CD4-positive, alpha-beta T cell (primary cell): ENCODE results near the gene SCRN1. TPM values are rescaled to one million over a fixed set of nuclear protein-coding genes. Genes with fewer than 3 reads are reported as not detected.

ENCODE experiments used
- ATAC-seq: fragments of 200-7000 bp; cut with Tn5 transposase; one replicate; pipeline ENCODE4 v1.10.0; 2022; ENCODE audit warnings: mild to moderate bottlenecking; ENCODE audit not compliant: poor library complexity
- CTCF ChIA-PET: fragments of 350-600 bp; sonication (Branson Sonifier 250); formaldehyde crosslinking; loops from one replicate; lab custom pipeline; 2021; ENCODE audit warnings: antibody characterized with exemption, inconsistent platforms; lab: Charles Lee
- POLR2A ChIA-PET: fragments of 350-600 bp; sonication (Branson Sonifier 250); formaldehyde crosslinking; loops from one replicate; lab custom pipeline; 2021; ENCODE audit warnings: antibody characterized with exemption, inconsistent platforms; lab: Charles Lee
- DNase-seq, 14 experiments: peaks; one replicate each; pipeline ENCODE4 v3.0.0-alpha.2; 2013 to 2020; ENCODE audit warnings: mixed read lengths in 2 of 14
- H3K27ac ChIP-seq, 2 donors: one replicate each; pipeline versions ENCODE4 v1.5.1 to v1.7.0; 2013; ENCODE audit warnings: low read length in 2 of 2, low read depth in 1 of 2, mild to moderate bottlenecking in 1 of 2
- H3K27me3 ChIP-seq, 2 experiments: 1 replicate in 1 of 2; 2 replicates in 1 of 2; pipeline versions ENCODE4 v1.6.1 to v1.7.0; 2013; ENCODE audit warnings: low read length in 2 of 2, control low read depth in 1 of 2, mild to moderate bottlenecking in 1 of 2, moderate library complexity in 1 of 2; ENCODE audit not compliant: insufficient read depth in 2 of 2, control insufficient read depth in 1 of 2
- H3K36me3 ChIP-seq: one replicate; pipeline ENCODE4 v1.6.1; 2013; ENCODE audit warnings: low read length, control low read depth; ENCODE audit not compliant: insufficient read depth
- H3K4me1 ChIP-seq: one replicate; pipeline ENCODE4 v1.6.1; 2013; ENCODE audit warnings: low read length, control low read depth; ENCODE audit not compliant: insufficient read depth
- H3K4me3 ChIP-seq: one replicate; pipeline ENCODE4 v1.5.1; 2013; ENCODE audit warnings: mild to moderate bottlenecking, low read length, moderate library complexity
- H3K9me3 ChIP-seq, 2 experiments: 1 replicate in 1 of 2; 2 replicates in 1 of 2; pipeline versions ENCODE4 v1.6.1 to v1.7.0; 2013; ENCODE audit warnings: low read length in 2 of 2, mild to moderate bottlenecking in 2 of 2, control low read depth in 1 of 2, moderate library complexity in 1 of 2; ENCODE audit not compliant: control insufficient read depth in 1 of 2, insufficient read depth in 1 of 2
- H3K27ac Mint-ChIP-seq: one replicate; pipeline ENCODE4 v1.8.0; 2020; ENCODE audit warnings: mixed read lengths
- H3K27me3 Mint-ChIP-seq: one replicate; pipeline ENCODE4 v1.8.0; 2021; ENCODE audit warnings: mixed read lengths
- H3K36me3 Mint-ChIP-seq: one replicate; pipeline ENCODE4 v1.8.0; 2021; ENCODE audit warnings: low read depth, mixed read lengths
- H3K4me1 Mint-ChIP-seq: one replicate; pipeline ENCODE4 v1.8.0; 2021; ENCODE audit warnings: low read depth, mixed read lengths
- H3K4me3 Mint-ChIP-seq: one replicate; pipeline ENCODE4 v1.8.0; 2020; ENCODE audit warnings: mild to moderate bottlenecking, mixed read lengths
- H3K9me3 Mint-ChIP-seq: one replicate; pipeline ENCODE4 v1.8.0; 2020; ENCODE audit warnings: mixed read lengths
- intact Hi-C, 2 experiments: fragments of 100-400 bp; cut with DNase I in 1 of 2; cut with micrococcal nuclease in 1 of 2; formaldehyde crosslinking; loops; one replicate each; pipeline versions ENCODE4 v1.15.1 to v1.9.0; 2023 to 2025; cut with DNase I, micrococcal nuclease
- total RNA-seq, 174 experiments: library from RNA in 2 of 174; stranded (reverse) in 2 of 174; gene quantifications; one replicate each; pipeline ENCODE4 v1.2.3 and lab custom pipeline; 2021 to 2026
- TF ChIP-seq, protein P1 (sequence below): fragments of 200-600 bp; IDR thresholded peaks from one replicate; pipeline ENCODE4 v1.8.0; 2022; ENCODE audit warnings: antibody characterized with exemption, mild to moderate bottlenecking

Gene SCRN1
- total RNA-seq, 2 experiments from 2014 or later = 2.4 to 3.2 TPM

DNA sequence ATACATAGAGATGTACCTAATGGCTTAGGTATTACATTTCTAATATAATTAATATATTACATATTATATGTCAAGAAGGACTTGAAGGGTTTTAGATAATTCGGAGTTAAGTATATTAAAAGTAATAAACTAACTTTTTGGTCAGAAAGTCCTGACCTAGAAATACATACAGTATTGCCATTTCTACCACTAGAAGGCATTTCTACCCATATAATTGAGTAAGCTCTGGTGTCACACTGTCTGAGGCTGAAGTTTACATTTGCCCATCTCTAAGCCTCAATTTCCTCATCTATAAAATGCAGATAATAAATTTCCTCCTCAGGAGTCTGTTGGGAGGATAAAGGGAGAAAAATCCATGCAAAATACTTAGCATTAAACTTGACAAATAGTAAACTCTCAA is 29.8 kb upstream of the SCRN1 start:
- CTCF ChIA-PET = interaction anchor here (0.6 kb wide), 1 partner anchor 326 kb away, joined by 5 read pairs; no protein-coding TSS in a partner anchor
- TF ChIP-seq, protein P1, sequence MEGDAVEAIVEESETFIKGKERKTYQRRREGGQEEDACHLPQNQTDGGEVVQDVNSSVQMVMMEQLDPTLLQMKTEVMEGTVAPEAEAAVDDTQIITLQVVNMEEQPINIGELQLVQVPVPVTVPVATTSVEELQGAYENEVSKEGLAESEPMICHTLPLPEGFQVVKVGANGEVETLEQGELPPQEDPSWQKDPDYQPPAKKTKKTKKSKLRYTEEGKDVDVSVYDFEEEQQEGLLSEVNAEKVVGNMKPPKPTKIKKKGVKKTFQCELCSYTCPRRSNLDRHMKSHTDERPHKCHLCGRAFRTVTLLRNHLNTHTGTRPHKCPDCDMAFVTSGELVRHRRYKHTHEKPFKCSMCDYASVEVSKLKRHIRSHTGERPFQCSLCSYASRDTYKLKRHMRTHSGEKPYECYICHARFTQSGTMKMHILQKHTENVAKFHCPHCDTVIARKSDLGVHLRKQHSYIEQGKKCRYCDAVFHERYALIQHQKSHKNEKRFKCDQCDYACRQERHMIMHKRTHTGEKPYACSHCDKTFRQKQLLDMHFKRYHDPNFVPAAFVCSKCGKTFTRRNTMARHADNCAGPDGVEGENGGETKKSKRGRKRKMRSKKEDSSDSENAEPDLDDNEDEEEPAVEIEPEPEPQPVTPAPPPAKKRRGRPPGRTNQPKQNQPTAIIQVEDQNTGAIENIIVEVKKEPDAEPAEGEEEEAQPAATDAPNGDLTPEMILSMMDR = no peak
- H3K4me1 Mint-ChIP-seq = peaks cover 13% of the 10 kb centered on the region
- POLR2A ChIA-PET = no interaction called here
- no peak overlapping the region for H3K4me3 ChIP-seq
- DNase-seq = no peak
- no peaks in the 10 kb centered on the region for H3K4me1 ChIP-seq
- no peaks in the 10 kb centered on the region for H3K27me3 ChIP-seq
- H3K27ac ChIP-seq = no peak overlapping the region
- H3K9me3 ChIP-seq = no peaks in the 10 kb centered on the region
- no peak for ATAC-seq
- H3K27me3 Mint-ChIP-seq = no peaks in the 10 kb centered on the region
- H3K36me3 Mint-ChIP-seq = peaks cover 14% of the 10 kb centered on the region
- no peak overlapping the region for H3K27ac Mint-ChIP-seq
- H3K9me3 Mint-ChIP-seq = no peaks in the 10 kb centered on the region
- no peak overlapping the region for H3K4me3 Mint-ChIP-seq
- H3K36me3 ChIP-seq = peaks cover 2% of the 10 kb centered on the region
- intact Hi-C loops = no loop called here

GRCh38 chr7:30018451-30018850 is 28.9 kb upstream of the SCRN1 start:
- TF ChIP-seq, protein P1 = no peak
- Histone ChIP-seq H3K27ac (no peak overlapping the region), H3K27me3 (no peaks in the 10 kb centered on the region), H3K4me3 (no peak overlapping the region), H3K36me3 (peaks cover 2% of the 10 kb centered on the region), H3K4me1 (no peaks in the 10 kb centered on the region), H3K9me3 (no peaks in the 10 kb centered on the region)
- DNase-seq (no peak), ATAC-seq (no peak)
- H3K9me3 Mint-ChIP-seq = no peaks in the 10 kb centered on the region
- no peak overlapping the region for H3K4me3 Mint-ChIP-seq
- intact Hi-C loops = no loop called here
- no peak overlapping the region for H3K27ac Mint-ChIP-seq
- POLR2A ChIA-PET = no interaction called here
- no peaks in the 10 kb centered on the region for H3K27me3 Mint-ChIP-seq
- H3K4me1 Mint-ChIP-seq = peaks cover 6% of the 10 kb centered on the region
- H3K36me3 Mint-ChIP-seq = peaks cover 14% of the 10 kb centered on the region
- CTCF ChIA-PET = no interaction called here

- Histone ChIP-seq H3K27me3 (no peaks in the 10 kb centered on the region), H3K4me1 (no peaks in the 10 kb centered on the region), H3K27ac (no peak overlapping the region), H3K36me3 (no peaks in the 10 kb centered on the region), H3K4me3 (no peak overlapping the region), H3K9me3 (no peaks in the 10 kb centered on the region)
- ChIA-PET POLR2A (no interaction called here), CTCF (no interaction called here)
- Mint-ChIP-seq H3K9me3 (no peaks in the 10 kb centered on the region), H3K36me3 (peaks cover 16% of the 10 kb centered on the region), H3K4me3 (no peak overlapping the region), H3K4me1 (no peaks in the 10 kb centered on the region), H3K27me3 (no peaks in the 10 kb centered on the region), H3K27ac (no peak overlapping the region)
- TF ChIP-seq, protein P1 = no peak
- DNase-seq (no peak), ATAC-seq (no peak)
- intact Hi-C loops = no loop called here
Measured at GRCh38 chr7:30012757-30013156, 23.2 kb upstream of the SCRN1 start.
